Measurements from ENCODE around the gene ANKRD22.

The ANKRD22 gene

GRCh38 chr10:88849234-88849633 is 2.4 kb downstream of the ANKRD22 start (continued):
- no peak; the same call in 1 of the 2 replicates for TF ChIP-seq POU6F1 (CRISPR knock-in tag; IDR thresholded peaks at IDR 0.05; ENCODE audit: borderline replicate concordance, low read depth)
- no peak for TF ChIP-seq RARB (CRISPR knock-in tag; IDR thresholded peaks at IDR 0.05)
- TF ChIP-seq TOX (CRISPR knock-in tag; IDR thresholded peaks at IDR 0.05; ENCODE audit: borderline replicate concordance) = no peak
- TF ChIP-seq TCF4 (CRISPR knock-in tag; IDR thresholded peaks at IDR 0.05; ENCODE audit: borderline replicate concordance) = no peak
- TF ChIP-seq OSR1 (CRISPR knock-in tag; IDR thresholded peaks at IDR 0.05) = no peak
- TF ChIP-seq ZFP3 (CRISPR knock-in tag; IDR thresholded peaks at IDR 0.05) = no peak
- TF ChIP-seq CREB5 (CRISPR knock-in tag; IDR thresholded peaks at IDR 0.05; ENCODE audit: low read depth) = no peak
- TF ChIP-seq ZFP30 (CRISPR knock-in tag; IDR thresholded peaks at IDR 0.05) = no peak
- TF ChIP-seq ZC3H10 (CRISPR knock-in tag; IDR thresholded peaks at IDR 0.05) = no peak
- no peak for TF ChIP-seq BACH2 (CRISPR knock-in tag; IDR thresholded peaks at IDR 0.05; ENCODE audit: borderline replicate concordance)
- no peak for TF ChIP-seq ZNF8 (CRISPR knock-in tag; IDR thresholded peaks at IDR 0.05)

GRCh38 chr10:88848499-88848898 is 3.1 kb downstream of the ANKRD22 start:
- TF ChIP-seq ZC3H10 (CRISPR knock-in tag; IDR thresholded peaks at IDR 0.05) (0 out of 2 replicates have a peak, but pooled peaks have one; percentile 11), ZNF8 (CRISPR knock-in tag; IDR thresholded peaks at IDR 0.05) (no peak)
- ATAC-seq = peak; percentile 84

GRCh38 chr10:88843171-88843570 is 8.5 kb downstream of the ANKRD22 start:
- TF ChIP-seq BACH2 (CRISPR knock-in tag; IDR thresholded peaks at IDR 0.05; ENCODE audit: borderline replicate concordance) = no peak
- TF ChIP-seq SNAI2 (CRISPR knock-in tag; IDR thresholded peaks at IDR 0.05) = no peak
- TF ChIP-seq CSRNP3 (CRISPR knock-in tag; IDR thresholded peaks at IDR 0.05) = no peak
- no peak for TF ChIP-seq ZNF8 (CRISPR knock-in tag; IDR thresholded peaks at IDR 0.05)
- no peak for TF ChIP-seq ARNTL (CRISPR knock-in tag; IDR thresholded peaks at IDR 0.05; ENCODE audit: borderline replicate concordance, low read depth)
- TF ChIP-seq OSR1 (CRISPR knock-in tag; IDR thresholded peaks at IDR 0.05) = no peak
- TF ChIP-seq TSHZ2 (CRISPR knock-in tag; IDR thresholded peaks at IDR 0.05) = no peak
- ATAC-seq = no peak

- no peak for ATAC-seq
- TF ChIP-seq TOX (CRISPR knock-in tag; IDR thresholded peaks at IDR 0.05; ENCODE audit: borderline replicate concordance) (no peak), TSHZ2 (CRISPR knock-in tag; IDR thresholded peaks at IDR 0.05) (no peak), CSDC2 (CRISPR knock-in tag; IDR thresholded peaks at IDR 0.05) (no peak), ZFP30 (CRISPR knock-in tag; IDR thresholded peaks at IDR 0.05) (no peak), ZFP3 (CRISPR knock-in tag; IDR thresholded peaks at IDR 0.05) (no peak), POU6F1 (CRISPR knock-in tag; IDR thresholded peaks at IDR 0.05; ENCODE audit: borderline replicate concordance, low read depth) (no peak), GLIS3 (CRISPR knock-in tag; IDR thresholded peaks at IDR 0.05) (no peak), ESRRG (CRISPR knock-in tag; IDR thresholded peaks at IDR 0.05) (no peak), PATZ1 (CRISPR knock-in tag; IDR thresholded peaks at IDR 0.05; ENCODE audit: borderline replicate concordance) (no peak), BACH2 (CRISPR knock-in tag; IDR thresholded peaks at IDR 0.05; ENCODE audit: borderline replicate concordance) (no peak)
These were observed 10.1 kb downstream of the ANKRD22 start for GRCh38 chr10:88841316-88842111.

Data from SK-N-SH treated with all-trans-retinoic acid at 6 μM for 48 hours (cell line).